ENCODE results near the gene FBXO46.
A peak's percentile ranks its signal among the peaks of the same experiment; 100 is the strongest.

- 0 out of 2 replicates have a peak, but pooled peaks have one; percentile 33 for TF ChIP-seq ATF2 (CRISPR knock-in tag; IDR thresholded peaks at IDR 0.05; ENCODE audit: borderline replicate concordance, low read depth)
- TF ChIP-seq CBFB (CRISPR knock-in tag; IDR thresholded peaks at IDR 0.05; ENCODE audit: low read depth) = peak; percentile 50; the same call in 1 of the 2 replicates
- no peak for TF ChIP-seq SOX15 (CRISPR knock-in tag; IDR thresholded peaks at IDR 0.05)
- peak; percentile 57; the same call in 1 of the 2 replicates for TF ChIP-seq ZNF671 (CRISPR knock-in tag; IDR thresholded peaks at IDR 0.05)
- TF ChIP-seq SP1 (CRISPR knock-in tag; conservative IDR thresholded peaks at IDR 0.05) = peak; percentile 92
Observed at GRCh38 chr19:45770192-45771101, 39.8 kb upstream of the FBXO46 start.
